ENCODE measurements around the gene LMNTD2.
A peak's percentile ranks its signal among the peaks of the same experiment; 100 is the strongest.

Gene LMNTD2

GRCh38 chr11:548700-549603, 11.6 kb downstream of the LMNTD2 start:
- no peak for DNase-seq (ENCODE audit: low read depth)
- H3K36me3 ChIP-seq (ENCODE audit: control insufficient read depth, insufficient read depth, low read length, severe bottlenecking) = no peaks in the 10 kb centered on the region
- peaks cover 5% of the 10 kb centered on the region for H3K27me3 ChIP-seq (replicated peaks; ENCODE audit: control insufficient read depth, insufficient read depth, low read length)
- H3K9ac ChIP-seq (ENCODE audit: low read length) = no peak overlapping the region
- H3K4me3 ChIP-seq (ENCODE audit: low read length) = no peak overlapping the region
- no peaks in the 10 kb centered on the region for H3K4me1 ChIP-seq (ENCODE audit: control insufficient read depth, insufficient read depth, low read length)
- no peaks in the 10 kb centered on the region for H3K9me3 ChIP-seq (ENCODE audit: control insufficient read depth, low read length)

GRCh38 chr11:545171-545570, 15.4 kb downstream of the LMNTD2 start:
- Histone ChIP-seq H3K36me3 (ENCODE audit: control insufficient read depth, insufficient read depth, low read length, severe bottlenecking) (no peaks in the 10 kb centered on the region), H3K4me1 (ENCODE audit: control insufficient read depth, insufficient read depth, low read length) (no peaks in the 10 kb centered on the region), H3K4me3 (ENCODE audit: low read length) (no peak overlapping the region), H3K27me3 (replicated peaks; ENCODE audit: control insufficient read depth, insufficient read depth, low read length) (no peaks in the 10 kb centered on the region), H3K9ac (ENCODE audit: low read length) (no peak overlapping the region), H3K9me3 (ENCODE audit: control insufficient read depth, low read length) (no peaks in the 10 kb centered on the region)
- DNase-seq (ENCODE audit: low read depth) = no peak

- no peaks in the 10 kb centered on the region for H3K36me3 ChIP-seq (ENCODE audit: control insufficient read depth, insufficient read depth, low read length, severe bottlenecking)
- DNase-seq (ENCODE audit: low read depth) = no peak
Measured at GRCh38 chr11:544817-545166, 15.7 kb downstream of the LMNTD2 start.

GRCh38 chr11:541433-541885, 19.1 kb downstream of the LMNTD2 start:
- Histone ChIP-seq H3K36me3 (ENCODE audit: control insufficient read depth, insufficient read depth, low read length, severe bottlenecking) (no peaks in the 10 kb centered on the region), H3K4me3 (ENCODE audit: low read length) (no peak overlapping the region), H3K9me3 (ENCODE audit: control insufficient read depth, low read length) (no peaks in the 10 kb centered on the region), H3K9ac (ENCODE audit: low read length) (no peak overlapping the region), H3K4me1 (ENCODE audit: control insufficient read depth, insufficient read depth, low read length) (peaks cover 7% of the 10 kb centered on the region), H3K27me3 (replicated peaks; ENCODE audit: control insufficient read depth, insufficient read depth, low read length) (no peaks in the 10 kb centered on the region)
- DNase-seq (ENCODE audit: low read depth) = no peak

More at GRCh38 chr11:544817-545166, 15.7 kb downstream of the LMNTD2 start:
- H3K4me1 ChIP-seq (ENCODE audit: control insufficient read depth, insufficient read depth, low read length) = no peaks in the 10 kb centered on the region
- H3K9ac ChIP-seq (ENCODE audit: low read length) = no peak overlapping the region
- no peak overlapping the region for H3K4me3 ChIP-seq (ENCODE audit: low read length)
- H3K9me3 ChIP-seq (ENCODE audit: control insufficient read depth, low read length) = no peaks in the 10 kb centered on the region
- H3K27me3 ChIP-seq (replicated peaks; ENCODE audit: control insufficient read depth, insufficient read depth, low read length) = no peaks in the 10 kb centered on the region

GRCh38 chr11:540583-541432, 19.7 kb downstream of the LMNTD2 start:
- no peaks in the 10 kb centered on the region for H3K27me3 ChIP-seq (replicated peaks; ENCODE audit: control insufficient read depth, insufficient read depth, low read length)
- DNase-seq (ENCODE audit: low read depth) = no peak
- no peaks in the 10 kb centered on the region for H3K36me3 ChIP-seq (ENCODE audit: control insufficient read depth, insufficient read depth, low read length, severe bottlenecking)
- peaks cover 10% of the 10 kb centered on the region for H3K4me1 ChIP-seq (ENCODE audit: control insufficient read depth, insufficient read depth, low read length)
- no peak overlapping the region for H3K4me3 ChIP-seq (ENCODE audit: low read length)
- H3K9me3 ChIP-seq (ENCODE audit: control insufficient read depth, low read length) = no peaks in the 10 kb centered on the region
- no peak overlapping the region for H3K9ac ChIP-seq (ENCODE audit: low read length)

DNA sequence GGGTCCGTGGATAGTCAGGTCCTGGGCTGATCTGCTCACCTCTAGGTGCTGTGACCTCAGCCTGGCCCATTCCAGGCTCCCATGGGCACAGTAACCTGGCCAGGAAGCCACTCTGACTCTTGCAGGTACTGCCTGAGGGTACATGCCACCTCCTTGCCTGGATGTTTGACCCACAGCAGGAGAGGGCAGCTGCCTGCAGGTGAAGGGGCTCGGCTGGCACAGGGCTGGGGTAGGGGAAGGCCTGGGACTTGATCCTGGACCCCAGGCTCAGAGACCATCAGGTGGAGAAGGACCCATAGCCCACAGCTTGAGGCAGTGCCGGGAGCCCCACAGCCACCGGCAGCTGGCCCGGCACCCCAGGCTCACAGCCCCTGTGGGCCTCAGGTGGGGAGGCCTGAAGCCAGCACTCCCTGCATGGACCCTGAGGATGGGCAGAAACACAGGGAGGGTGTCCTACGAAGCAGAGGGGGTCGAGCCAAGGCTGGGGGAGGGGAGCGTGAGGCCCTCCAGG, 20.5 kb downstream of the LMNTD2 start:
- H3K4me3 ChIP-seq (ENCODE audit: low read length) = no peak overlapping the region
- H3K27me3 ChIP-seq (replicated peaks; ENCODE audit: control insufficient read depth, insufficient read depth, low read length) = no peaks in the 10 kb centered on the region
- peaks cover 10% of the 10 kb centered on the region for H3K4me1 ChIP-seq (ENCODE audit: control insufficient read depth, insufficient read depth, low read length)
- H3K9ac ChIP-seq (ENCODE audit: low read length) = no peak overlapping the region
- H3K36me3 ChIP-seq (ENCODE audit: control insufficient read depth, insufficient read depth, low read length, severe bottlenecking) = no peaks in the 10 kb centered on the region
- DNase-seq (ENCODE audit: low read depth) = no peak
- H3K9me3 ChIP-seq (ENCODE audit: control insufficient read depth, low read length) = no peaks in the 10 kb centered on the region

DNA sequence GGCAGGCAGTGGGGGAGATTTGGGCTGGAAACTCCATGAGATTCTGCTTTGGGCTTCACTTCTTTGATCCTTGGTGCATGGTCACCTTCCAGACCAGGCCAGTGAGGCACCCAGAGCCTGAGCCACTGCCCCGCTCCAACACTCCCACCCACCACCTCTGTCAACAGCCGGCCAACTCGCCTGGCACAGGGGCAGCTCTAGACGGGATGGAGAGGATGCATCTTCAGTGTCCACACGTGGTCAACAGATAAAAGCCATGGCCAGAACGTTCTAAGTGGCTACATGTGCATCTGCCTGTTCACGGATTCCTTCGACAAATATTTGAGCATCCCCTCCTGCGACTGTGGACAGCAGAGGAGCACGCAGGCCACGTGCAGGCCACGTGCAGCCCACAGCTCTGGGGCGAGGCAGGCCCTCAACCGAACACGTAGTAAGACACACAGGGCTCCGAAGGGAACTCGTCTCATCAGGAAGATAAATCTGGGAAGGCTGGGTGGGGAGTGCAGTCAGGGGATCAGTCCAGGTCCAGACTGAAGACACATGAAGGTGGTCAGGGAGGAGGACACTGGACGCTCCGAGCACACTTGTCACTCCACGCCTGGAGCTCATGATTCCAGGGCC, 22.0 kb downstream of the LMNTD2 start:
- Histone ChIP-seq H3K36me3 (ENCODE audit: control insufficient read depth, insufficient read depth, low read length, severe bottlenecking) (peaks cover 2% of the 10 kb centered on the region), H3K4me1 (ENCODE audit: control insufficient read depth, insufficient read depth, low read length) (peaks cover 18% of the 10 kb centered on the region), H3K9me3 (ENCODE audit: control insufficient read depth, low read length) (no peaks in the 10 kb centered on the region), H3K27me3 (replicated peaks; ENCODE audit: control insufficient read depth, insufficient read depth, low read length) (no peaks in the 10 kb centered on the region), H3K9ac (ENCODE audit: low read length) (no peak overlapping the region), H3K4me3 (ENCODE audit: low read length) (no peak overlapping the region)
- DNase-seq (ENCODE audit: low read depth) = no peak

DNA sequence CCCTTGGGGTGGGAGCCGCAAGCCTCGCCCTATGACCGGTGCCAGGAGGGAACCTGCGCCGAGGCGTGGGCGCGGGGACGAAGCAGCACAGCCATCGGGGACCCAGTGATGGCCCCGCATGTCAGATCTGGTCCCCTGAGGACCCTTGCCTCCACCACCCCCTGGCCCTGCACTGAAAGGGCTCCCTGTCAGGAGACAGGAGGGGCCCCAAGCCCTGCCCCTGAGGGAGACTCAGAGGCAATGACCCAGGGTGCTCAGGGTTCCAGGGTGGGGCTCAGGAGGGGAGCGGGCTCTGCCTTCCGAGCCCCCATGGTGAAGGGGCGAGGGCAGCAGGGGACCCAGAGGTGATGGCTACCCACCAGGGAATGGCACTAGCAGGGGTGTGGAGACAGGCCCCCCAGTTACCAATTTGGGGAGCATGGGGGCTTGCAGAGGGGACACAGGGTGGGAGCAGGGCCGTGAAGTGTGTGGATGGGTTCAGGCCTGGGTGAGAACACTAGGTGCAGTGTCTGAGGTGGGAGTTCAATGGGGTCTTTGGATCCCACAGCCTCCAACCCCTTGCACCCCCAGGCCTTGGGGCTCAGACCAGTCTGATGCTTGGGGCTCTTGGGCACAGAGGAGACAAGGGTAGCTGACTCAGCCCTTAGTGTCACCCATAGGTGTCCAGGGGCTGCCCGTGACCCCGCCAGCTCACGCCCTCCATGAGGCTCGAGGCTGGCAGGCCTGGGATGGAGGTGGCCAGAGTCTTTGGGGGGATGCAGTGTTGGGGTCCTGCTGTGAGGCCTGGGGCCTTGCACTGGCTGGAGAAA, 22.7 kb downstream of the LMNTD2 start:
- Histone ChIP-seq H3K9me3 (ENCODE audit: control insufficient read depth, low read length) (no peaks in the 10 kb centered on the region), H3K27me3 (replicated peaks; ENCODE audit: control insufficient read depth, insufficient read depth, low read length) (no peaks in the 10 kb centered on the region), H3K36me3 (ENCODE audit: control insufficient read depth, insufficient read depth, low read length, severe bottlenecking) (peaks cover 5% of the 10 kb centered on the region), H3K4me3 (ENCODE audit: low read length) (peak overlapping the region; percentile 54), H3K4me1 (ENCODE audit: control insufficient read depth, insufficient read depth, low read length) (peaks cover 18% of the 10 kb centered on the region), H3K9ac (ENCODE audit: low read length) (no peak overlapping the region)
- no peak for DNase-seq (ENCODE audit: low read depth)

DNA sequence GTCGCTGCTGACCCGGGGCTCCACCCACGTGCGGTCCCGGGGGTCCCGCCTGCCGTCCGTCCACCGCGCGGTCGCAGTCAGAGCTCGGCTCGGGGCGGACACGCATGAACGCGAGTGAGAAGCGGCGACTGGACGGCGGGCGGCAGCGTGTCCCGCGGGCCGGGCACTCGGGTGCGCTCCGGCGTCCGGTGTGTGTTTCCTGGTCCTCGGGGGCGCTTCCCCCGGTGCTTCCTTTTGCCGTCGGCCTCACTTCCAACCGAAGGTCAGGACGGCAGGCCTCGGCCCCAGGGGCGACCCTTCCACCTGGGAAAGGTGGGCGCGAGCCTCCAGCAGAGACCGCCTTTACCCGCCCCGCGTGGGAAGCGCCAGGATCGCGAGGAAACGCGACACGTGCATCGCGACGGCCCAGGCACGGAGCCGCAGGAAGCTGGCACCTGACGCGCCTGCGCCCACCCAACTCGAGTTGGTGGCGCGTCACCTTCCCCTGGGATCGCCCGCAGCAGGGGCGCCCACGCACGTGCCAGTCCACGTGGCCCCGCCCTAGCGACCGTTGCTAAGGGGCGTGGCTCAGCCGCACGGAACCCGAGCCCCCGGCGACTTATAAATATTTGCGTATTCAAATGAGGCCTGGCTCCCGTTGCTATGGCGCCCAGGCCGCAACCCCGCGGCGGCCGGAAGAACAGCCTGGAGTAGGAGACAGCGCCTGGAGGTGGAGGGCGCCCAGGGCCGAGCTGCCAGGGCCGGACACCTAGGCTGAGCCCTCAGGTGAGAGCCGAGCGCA, 23.5 kb downstream of the LMNTD2 start, which contains the start of gene LRRC56:
Gene LRRC56, plus strand, starts transcription at position 687 of the 781 bp plus-strand sequence. CDS start 3,158 bp downstream, outside the sequence.
- H3K9ac ChIP-seq (ENCODE audit: low read length) = no peak within 1 kb of the TSS
- H3K4me3 ChIP-seq (ENCODE audit: low read length) = peak within 1 kb of the TSS; percentile 54
- peaks cover 9% of the 10 kb centered on the region for H3K36me3 ChIP-seq (ENCODE audit: control insufficient read depth, insufficient read depth, low read length, severe bottlenecking)
- H3K27me3 ChIP-seq (replicated peaks; ENCODE audit: control insufficient read depth, insufficient read depth, low read length) = no peaks in the 10 kb centered on the region
- no peaks in the 10 kb centered on the region for H3K9me3 ChIP-seq (ENCODE audit: control insufficient read depth, low read length)
- peak; percentile 80 for DNase-seq (ENCODE audit: low read depth)
- peaks cover 18% of the 10 kb centered on the region for H3K4me1 ChIP-seq (ENCODE audit: control insufficient read depth, insufficient read depth, low read length)

Data from adipocyte (in vitro differentiated cells).